Neutrophil (primary cell): ENCODE data around the gene UHMK1.

Source experiments
- H3K27ac ChIP-seq: fragments of 200-600 bp; sonication (generic); 2 replicates; pipeline ENCODE4 v1.5.1; 2016; ENCODE audit warnings: mild to moderate bottlenecking, moderate library complexity
- H3K27me3 ChIP-seq: fragments of 200-600 bp; sonication (generic); 2 replicates; pipeline ENCODE4 v1.6.0; 2016; ENCODE audit warnings: mild to moderate bottlenecking
- H3K36me3 ChIP-seq: fragments of 200-600 bp; sonication (generic); 2 replicates; pipeline ENCODE4 v1.5.1; 2017
- H3K4me1 ChIP-seq, 2 experiments: fragments of 200-600 bp in 1 of 2; sonication (generic) in 1 of 2; 1 replicate in 1 of 2; 2 replicates in 1 of 2; pipeline versions ENCODE4 v1.5.1 to v1.6.1; 2013 to 2016; ENCODE audit warnings: low read depth in 1 of 2, low read length in 1 of 2, mild to moderate bottlenecking in 1 of 2, moderate library complexity in 1 of 2; ENCODE audit not compliant: control insufficient read depth in 1 of 2, insufficient read depth in 1 of 2
- H3K4me3 ChIP-seq, 2 experiments: fragments of 200-600 bp in 1 of 2; sonication (generic) in 1 of 2; 1 replicate in 1 of 2; 2 replicates in 1 of 2; pipeline ENCODE4 v1.5.1; 2013 to 2016; ENCODE audit warnings: low read depth in 1 of 2, low read length in 1 of 2, mild to moderate bottlenecking in 1 of 2, moderate library complexity in 1 of 2
- H3K9me3 ChIP-seq: fragments of 200-600 bp; sonication (generic); 2 replicates; pipeline ENCODE4 v1.5.1; 2016
- CTCF ChIP-seq: fragments of 200-600 bp; sonication (generic); IDR thresholded peaks from 2 replicates; pipeline ENCODE4 v1.5.1; 2016; ENCODE audit warnings: antibody characterized with exemption

Gene UHMK1

GRCh38 chr1:162550925-162551324 is 53.3 kb downstream of the UHMK1 start:
- Histone ChIP-seq H3K4me3 (no peak overlapping the region), H3K4me1 (peaks cover 5 to 10% of the 10 kb centered on the region in 2 experiments), H3K9me3 (no peaks in the 10 kb centered on the region), H3K27me3 (no peaks in the 10 kb centered on the region), H3K27ac (no peak overlapping the region), H3K36me3 (no peaks in the 10 kb centered on the region)
- TF ChIP-seq CTCF = no peak

- H3K4me1 ChIP-seq = peaks cover 5 to 10% of the 10 kb centered on the region in 2 experiments
Measured at GRCh38 chr1:162551969-162552683, 54.5 kb downstream of the UHMK1 start.

GRCh38 chr1:162552684-162553252 is 55.1 kb downstream of the UHMK1 start:
- H3K27ac ChIP-seq = no peak overlapping the region

More at GRCh38 chr1:162551969-162552683, 54.5 kb downstream of the UHMK1 start:
- no peaks in the 10 kb centered on the region for H3K27me3 ChIP-seq
- H3K36me3 ChIP-seq = no peaks in the 10 kb centered on the region
- no peaks in the 10 kb centered on the region for H3K9me3 ChIP-seq
- no peak overlapping the region for H3K27ac ChIP-seq
- no peak overlapping the region for H3K4me3 ChIP-seq
- TF ChIP-seq CTCF = no peak

GRCh38 chr1:162554258-162554657 is 56.6 kb downstream of the UHMK1 start:
- Histone ChIP-seq H3K27ac (no peak overlapping the region), H3K36me3 (no peaks in the 10 kb centered on the region), H3K4me3 (no peak overlapping the region), H3K27me3 (no peaks in the 10 kb centered on the region), H3K9me3 (no peaks in the 10 kb centered on the region), H3K4me1 (peaks cover 5 to 10% of the 10 kb centered on the region in 2 experiments)
- no peak for TF ChIP-seq CTCF

More at GRCh38 chr1:162552684-162553252, 55.1 kb downstream of the UHMK1 start:
- H3K9me3 ChIP-seq = no peaks in the 10 kb centered on the region
- H3K36me3 ChIP-seq = no peaks in the 10 kb centered on the region
- TF ChIP-seq CTCF = no peak
- H3K27me3 ChIP-seq = no peaks in the 10 kb centered on the region
- peaks cover 5 to 10% of the 10 kb centered on the region in 2 experiments for H3K4me1 ChIP-seq
- no peak overlapping the region for H3K4me3 ChIP-seq

GRCh38 chr1:162557536-162557935 is 59.9 kb downstream of the UHMK1 start:
- no peak for TF ChIP-seq CTCF
- H3K4me3 ChIP-seq = no peak overlapping the region

More at GRCh38 chr1:162557536-162557935, 59.9 kb downstream of the UHMK1 start:
- Histone ChIP-seq H3K27ac (no peak overlapping the region), H3K9me3 (no peaks in the 10 kb centered on the region), H3K4me1 (peaks cover 17 to 20% of the 10 kb centered on the region in 2 experiments), H3K36me3 (no peaks in the 10 kb centered on the region), H3K27me3 (no peaks in the 10 kb centered on the region)
